ENCODE results near the gene AGRP.

The AGRP gene

DNA sequence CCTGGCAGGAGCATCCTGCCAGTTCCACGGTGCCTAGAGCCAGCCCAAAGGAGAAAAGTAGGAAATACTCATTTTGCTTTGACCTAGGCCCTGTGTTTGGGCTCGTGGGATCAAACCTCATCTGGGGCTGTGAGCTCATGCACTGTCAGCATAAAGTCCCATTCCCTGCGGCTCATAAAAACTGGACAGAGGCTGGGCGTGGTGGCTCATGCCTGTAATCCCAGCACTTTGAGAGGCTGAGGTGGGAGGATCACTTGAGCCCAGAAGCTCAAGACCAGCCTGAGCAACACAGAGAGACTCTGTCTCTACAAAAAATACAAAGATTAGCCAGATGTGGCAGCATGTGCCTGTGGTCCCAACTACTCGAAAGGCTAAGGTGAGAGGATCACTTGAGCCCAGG lies 20.3 kb downstream of the AGRP start:
- DNase-seq = no peak

DNA sequence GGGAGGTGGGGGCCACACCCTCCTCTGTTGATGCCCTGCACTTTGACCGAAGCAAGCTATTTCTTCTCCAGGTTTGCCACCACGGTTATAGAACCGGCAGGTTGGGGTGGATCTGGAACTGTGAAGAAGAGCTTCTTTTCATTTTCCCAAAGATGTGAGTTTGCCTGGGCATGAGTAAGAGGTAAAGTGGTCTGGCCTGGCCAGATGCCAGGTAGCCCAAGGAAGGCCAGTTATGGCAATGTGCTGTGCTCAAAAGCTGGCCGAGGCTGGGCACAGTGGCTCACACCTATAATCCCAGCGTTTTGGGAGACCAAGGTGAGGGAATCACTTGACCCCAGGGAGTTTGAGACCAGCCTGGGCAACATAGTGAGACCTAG lies 21.1 kb downstream of the AGRP start:
- DNase-seq = no peak

DNA sequence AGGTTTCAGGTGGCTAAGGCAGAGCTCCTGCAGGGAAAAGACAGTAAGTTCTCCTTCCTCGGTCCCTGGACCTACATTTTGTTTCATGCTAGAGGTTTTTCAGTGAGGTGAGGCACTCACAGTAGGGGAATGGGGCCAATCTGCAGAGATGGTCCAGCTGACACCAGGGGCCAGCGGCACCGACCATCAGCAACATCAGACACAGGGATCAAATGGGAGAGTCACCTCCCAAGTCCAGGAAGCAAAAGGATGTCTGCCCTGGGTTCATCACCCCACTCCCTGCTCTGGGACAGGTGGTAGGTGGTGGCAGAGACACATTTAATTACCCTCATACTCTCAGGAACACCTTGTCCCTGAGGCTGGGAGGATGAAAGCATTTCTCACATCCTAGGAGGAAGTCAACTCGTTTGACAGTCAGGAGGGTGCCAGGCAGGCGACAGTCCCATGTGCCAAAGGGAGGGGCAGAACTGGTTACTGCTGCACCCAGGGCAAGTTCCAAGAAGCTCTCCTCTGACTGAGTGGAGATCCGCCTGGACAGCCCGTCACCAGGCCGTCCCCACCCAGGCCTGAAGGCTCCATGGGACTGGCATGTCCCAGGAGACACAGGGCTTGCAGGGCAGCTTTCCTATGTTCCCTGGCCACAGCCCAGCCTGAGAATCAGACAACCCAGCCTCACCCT lies 21.6 kb downstream of the AGRP start:
- DNase-seq = no peak

DNA sequence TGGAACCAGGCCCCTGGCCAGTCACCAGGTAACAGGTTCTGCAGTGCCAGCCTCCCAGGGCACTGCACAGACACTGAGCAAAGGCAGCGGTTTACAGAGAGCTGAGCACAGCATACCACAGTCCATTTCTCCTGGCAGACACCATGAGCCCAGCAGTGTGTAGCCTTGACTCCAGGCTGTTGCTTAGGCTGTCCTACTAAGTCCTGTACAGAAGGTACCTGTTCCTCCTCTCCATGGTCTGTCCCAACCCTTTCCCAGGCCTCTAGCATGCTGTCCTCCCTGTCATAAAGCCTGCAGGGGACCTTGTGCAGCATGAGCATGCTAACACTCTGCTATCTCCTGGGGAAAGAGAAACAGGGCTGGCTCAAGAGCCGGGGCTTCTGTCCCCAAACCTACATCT lies 22.4 kb downstream of the AGRP start:
- no peak for DNase-seq

DNA sequence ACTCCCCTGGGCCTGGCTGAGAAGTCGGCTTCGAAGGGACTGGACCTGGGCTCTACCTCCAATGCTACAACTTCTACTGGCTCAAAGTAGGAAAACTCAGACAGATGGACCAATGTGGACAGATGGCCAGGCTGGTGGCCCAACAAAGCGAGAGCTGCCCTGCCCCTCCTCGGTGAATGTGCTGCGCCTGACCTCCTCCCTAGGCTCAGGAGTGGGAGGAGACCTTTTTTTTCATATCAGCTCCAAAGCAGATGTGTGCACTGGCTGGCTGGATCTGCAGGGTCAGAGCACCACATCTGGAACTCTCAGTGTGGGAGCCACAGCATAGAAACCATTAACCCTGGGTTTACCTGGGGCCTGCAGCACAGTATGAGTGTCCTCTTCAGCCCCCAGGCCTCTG lies 23.2 kb downstream of the AGRP start:
- no peak for DNase-seq

DNA sequence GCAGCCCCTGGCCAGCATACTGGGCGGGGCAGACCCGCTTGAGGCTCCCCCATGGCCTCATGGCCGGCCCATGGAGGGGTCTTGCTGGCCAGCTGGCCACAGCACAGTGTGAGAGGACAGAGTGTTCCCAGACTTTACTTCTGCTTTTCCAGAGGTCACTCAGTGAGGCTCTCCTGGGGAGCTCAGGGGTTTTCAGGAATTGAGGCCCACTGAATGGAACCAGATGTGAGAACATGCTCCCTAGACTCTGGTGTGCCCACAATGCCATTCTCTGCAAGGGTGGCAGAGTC lies 23.5 kb downstream of the AGRP start:
- DNase-seq = no peak

DNA sequence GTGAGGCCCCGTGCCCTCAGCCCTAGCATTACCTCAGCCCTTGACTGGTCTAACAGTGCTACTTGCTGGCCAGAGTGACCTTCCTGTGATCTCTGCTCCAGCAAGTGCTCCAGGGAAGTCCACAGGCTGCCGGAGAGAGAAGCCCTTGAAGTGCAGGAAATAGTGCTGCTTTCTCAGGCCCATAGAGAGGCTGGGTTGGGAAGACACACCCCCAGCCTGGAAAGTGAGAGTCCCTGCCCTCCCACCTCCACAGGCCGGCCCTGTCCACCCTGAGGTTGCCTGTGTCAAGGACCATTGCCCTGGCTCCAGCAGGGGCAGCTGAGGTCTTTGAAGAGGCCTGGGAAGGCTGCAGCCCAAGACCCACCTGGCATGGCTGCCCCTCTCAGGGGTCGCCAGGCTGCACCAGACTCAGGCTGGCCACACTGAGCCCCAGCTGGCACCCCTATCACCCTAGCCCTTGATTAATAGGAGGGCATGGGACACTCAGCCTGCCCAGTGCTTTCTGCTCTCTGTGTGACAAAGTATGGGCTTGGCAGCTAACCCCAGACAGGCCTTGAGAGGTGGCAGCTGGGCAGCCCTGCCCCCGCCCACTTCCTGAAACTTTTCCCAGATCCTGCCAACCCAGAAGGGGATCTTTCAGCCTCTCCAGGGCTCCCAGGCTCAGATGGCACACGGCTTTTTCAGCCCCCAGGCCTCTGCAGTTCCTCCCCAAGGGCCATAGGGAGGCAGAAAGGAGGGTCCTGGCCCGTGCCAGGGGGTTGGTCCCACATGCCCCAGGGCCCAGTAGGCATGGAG lies 24.1 kb downstream of the AGRP start:
- DNase-seq = no peak

DNA sequence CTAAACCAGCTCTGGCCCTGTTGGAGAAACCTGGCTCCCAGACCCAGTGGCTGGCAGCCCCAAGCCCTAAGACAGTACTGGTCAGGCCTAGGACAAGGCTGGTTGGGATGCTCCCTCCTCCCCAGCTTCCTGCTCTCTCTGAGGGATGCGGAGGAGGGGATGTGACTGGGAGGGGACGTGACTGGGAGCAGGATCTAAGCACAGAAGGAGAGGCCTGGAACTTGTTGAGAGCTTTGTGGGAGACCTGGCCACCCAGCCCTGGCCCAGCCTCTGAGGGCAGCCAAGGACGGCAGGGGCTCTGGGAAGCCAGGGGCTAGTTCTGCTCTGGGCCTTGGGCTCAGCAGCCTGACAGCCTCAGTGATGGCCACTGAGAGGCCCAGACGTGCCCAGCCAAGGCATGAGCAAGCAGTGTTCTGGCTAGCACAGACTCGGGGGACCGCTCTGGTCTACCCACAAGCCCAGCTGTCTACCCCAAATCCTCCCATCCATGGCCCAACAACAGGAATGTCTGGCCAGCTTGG lies 25.2 kb downstream of the AGRP start:
- no peak for DNase-seq

DNA sequence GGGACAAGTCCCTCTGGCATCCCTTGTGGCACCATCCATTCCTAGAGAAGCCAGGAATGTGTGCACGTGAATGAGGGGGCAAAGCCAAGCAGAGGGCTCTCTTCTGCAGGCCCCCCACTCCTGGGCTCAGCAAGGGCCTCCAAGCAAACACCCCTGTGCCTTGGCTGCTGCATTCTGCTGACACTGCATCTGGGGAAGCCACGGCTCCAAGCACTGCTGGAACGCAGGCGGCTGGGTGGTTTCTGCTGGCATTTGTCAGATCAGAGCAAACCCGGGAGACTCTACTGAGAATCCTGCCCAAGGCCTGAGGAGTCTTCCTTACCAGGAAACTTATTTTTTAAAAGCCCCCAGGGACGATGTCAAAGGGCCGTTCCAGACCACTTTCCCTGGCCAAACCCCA lies 25.7 kb downstream of the AGRP start:
- DNase-seq = no peak

DNA sequence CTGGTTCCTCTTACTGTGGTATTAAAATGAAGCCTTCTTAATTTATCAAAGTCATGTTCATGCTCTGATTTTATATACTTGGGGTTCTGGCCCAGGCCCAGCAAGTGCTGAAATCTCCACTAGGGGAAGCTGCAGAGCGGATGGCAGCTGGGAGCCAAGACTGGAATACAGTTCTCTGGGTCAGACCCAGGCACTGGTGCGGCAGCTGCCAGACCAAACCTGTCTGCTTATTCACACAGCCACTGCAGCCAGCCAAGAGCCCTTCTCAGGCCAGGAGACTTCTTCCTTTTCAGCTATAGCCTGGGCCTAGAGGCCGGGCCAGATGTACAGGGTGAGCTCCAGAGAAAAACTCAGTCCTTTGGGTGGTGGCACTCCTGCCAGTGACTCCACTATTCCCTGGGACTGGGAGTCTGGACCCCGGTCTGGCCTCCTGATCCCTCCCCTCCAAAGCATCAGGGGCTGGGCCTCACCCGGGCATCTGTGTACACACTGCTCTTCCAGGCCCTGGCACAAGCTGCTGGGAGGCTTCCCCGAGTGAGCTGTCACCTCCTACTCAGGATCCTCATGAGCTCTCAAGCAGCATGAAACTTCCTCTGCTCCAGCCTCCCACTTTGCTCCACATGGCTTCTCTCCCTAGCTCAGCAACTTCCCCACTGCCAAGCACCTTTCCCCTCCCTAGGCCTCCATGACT lies 26.8 kb downstream of the AGRP start:
- peak; percentile 18 to 30 for DNase-seq

DNA sequence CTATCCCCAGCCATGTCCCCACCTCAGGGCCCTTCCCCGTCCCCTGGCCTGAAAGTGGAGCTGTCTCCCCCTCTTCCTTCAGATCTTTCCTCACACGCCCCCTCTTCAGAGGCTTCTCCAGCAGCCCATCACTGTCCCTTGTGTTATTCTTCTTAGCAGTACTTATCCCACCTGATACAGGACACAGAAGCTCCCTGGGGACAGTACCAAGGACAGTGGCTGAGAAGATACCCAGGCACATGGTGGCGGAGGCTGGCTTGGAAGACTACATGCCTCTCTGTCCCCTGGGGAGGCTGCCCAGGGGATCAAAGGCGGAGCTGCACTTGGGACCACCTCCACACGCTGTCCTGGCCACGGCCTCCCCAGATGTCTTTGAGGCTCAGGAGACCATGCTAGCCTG lies 28.5 kb downstream of the AGRP start:
- DNase-seq = no peak

DNA sequence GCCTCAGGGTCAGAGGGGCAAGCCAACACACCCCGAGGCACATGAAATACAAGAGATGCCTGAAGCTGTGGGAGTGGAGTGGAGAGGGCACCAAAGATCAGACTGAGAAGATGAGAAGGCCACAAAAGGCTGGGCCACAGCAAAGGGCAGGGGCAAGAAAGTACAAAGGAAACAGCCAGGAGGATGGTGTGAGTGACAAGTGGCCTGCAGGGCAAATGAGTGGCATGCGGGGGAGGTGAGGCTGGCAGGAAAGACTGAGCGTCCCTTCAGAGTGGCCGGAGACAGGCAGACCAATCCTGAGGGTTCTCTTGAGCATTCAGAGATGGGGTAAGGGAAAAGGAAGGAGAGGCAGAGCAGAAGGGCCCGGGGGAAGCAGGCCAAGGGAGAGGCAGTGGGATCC lies 29.2 kb downstream of the AGRP start:
- no peak for DNase-seq

DNA sequence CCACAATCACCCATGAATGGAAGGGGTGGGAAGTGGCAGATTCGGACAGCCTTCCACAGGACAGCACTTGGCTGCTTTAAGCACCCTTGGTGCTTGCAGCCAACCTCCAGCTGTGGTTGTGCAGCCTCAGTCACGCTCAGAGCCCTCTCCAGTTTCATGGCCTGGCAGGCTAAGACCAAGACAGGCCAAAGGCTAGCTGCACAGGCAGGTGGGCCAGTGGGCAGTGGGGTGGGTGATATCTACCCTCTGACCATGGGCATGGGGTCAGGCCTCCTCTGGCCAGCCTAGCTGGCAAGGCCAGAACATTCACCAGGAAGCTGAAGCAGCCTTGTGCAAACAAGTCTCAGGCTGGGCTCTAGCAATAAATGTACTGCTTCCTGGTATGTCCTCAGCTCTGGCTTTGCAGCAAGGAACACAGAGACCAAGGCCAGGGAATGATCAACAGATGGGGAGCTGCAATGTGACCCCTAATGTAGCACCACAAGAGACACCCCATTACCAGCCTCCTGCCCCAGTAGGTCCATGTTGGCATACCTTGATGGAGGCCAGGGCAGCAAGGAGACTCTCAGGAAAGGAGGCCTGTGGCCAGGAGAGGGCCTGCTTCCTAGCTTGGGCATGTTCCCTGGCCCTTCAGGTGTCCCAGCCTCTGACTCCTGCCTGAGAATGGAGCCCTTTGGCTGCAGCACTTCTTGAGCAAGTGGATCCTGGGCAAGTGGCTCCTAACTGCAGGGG lies 31.5 kb downstream of the AGRP start:
- DNase-seq = no peak

DNA sequence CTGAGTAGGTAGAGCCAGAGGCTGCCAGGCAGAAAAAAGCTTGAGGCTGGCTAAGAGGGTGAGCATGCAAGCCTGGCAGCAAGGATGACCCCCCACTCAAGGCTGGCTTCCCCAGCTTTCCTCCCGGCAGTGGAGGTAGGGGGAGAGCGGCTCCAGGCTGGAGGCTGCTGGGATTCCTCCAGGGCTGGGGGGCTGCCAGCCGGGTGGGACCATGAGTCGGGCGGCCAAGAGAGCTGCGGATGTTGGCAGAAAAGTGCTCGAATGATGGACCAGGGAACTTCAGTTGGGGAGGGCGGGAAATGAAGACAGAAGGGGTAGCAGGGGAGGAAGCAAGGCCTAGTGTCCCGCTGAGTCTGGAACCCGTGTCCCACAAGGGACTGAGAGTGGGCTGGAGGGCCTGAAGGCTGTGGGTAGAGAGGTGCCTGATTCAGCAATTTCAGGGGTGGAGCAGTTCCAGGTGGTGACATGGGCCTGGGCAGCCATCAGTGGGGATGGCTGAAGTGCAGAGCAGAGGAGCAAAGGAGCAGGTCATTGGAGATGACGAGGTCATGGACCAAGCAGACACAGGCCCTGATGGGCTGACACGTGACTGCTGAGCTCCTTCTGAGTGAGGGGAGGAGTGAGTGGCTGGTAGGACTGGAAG lies 32.2 kb downstream of the AGRP start:
- no peak for DNase-seq

DNA sequence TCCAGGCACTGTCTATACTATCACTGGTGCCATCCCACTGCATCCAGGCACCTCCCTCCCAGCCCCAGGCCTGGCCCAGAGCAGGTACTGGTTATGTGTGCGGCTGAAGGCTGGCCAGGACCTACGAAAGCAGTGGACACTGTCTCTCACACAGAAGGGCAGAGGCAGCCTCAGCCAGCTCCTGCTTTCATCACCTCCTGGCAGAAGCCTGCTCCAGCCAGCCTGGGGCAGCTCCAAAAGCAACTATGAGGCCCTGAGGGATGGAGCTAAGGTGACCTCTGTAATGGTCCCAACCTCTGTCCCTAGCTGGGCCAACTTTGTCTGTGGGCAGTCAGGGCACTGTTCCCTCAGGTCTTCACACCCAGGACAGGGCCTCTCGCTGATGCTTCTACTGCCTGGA lies 33.6 kb downstream of the AGRP start:
- DNase-seq = no peak

DNA sequence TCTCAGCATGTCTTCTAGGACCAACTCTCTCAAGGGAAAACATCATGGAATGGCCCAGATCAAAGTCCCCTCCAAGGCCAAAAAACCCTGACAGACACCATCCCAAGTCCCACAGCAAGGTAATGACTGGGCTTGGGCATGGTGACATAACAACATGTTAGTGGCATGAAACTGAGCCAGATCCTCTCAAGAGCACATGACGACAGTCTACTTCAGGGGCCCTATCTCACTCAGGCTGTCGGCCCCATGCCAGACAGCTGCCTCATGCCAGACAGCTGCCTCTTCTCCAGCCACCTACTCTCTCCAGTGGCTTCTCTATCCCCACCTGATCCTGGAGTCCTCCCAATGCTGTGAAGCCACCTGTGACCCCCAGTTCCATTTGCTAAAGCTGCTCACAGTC lies 34.0 kb downstream of the AGRP start:
- no peak for DNase-seq

DNA sequence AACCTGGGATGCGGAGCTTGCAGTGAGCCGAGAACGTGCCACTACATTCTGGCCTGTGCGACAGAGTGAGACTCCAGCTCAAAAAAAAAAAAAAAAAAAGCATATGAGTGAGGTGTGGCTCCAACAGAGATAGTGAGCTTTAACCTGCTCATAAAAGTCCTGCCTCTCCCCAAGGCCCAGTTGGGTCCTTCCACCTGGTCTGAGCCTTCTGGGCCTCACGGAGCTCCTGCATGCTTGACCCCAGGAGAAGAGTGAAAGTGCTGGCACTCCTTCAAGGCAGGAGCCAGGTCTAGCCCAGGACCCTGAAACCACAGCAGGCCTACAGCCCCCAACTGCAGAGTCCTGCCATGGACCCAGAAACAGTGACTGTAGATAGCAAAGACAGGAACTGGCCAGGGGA lies 34.8 kb downstream of the AGRP start:
- no peak for DNase-seq

DNA sequence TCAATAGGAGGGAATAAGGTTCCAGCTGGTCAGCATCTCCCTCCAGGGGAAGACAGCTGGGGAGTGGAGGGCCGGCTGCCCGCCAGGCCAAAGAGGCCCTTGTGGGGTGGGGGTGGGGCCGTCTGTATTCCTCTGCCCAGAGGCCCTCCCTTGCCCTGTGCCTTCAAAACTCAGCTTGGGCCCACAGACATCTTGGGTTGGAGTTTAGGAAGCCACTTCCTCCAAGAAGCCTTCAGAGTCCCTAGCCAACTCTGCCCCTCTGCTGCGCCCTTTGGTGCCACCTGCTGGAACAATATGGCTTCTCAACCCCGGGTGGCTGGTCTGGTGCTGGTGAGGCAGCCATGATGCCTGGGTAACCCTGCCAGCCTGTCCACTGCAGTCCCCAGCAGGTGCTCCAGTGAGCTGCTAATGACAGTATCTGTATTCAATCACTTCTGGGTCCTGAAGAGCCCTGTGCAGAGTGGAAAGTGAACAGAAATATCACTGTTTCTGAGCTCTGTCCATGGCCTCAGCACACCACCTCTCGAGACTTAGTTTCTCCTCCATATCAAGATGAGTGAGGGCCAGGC lies 35.8 kb downstream of the AGRP start:
- peak in 1 of 2 donors; percentile 24 for DNase-seq

DNA sequence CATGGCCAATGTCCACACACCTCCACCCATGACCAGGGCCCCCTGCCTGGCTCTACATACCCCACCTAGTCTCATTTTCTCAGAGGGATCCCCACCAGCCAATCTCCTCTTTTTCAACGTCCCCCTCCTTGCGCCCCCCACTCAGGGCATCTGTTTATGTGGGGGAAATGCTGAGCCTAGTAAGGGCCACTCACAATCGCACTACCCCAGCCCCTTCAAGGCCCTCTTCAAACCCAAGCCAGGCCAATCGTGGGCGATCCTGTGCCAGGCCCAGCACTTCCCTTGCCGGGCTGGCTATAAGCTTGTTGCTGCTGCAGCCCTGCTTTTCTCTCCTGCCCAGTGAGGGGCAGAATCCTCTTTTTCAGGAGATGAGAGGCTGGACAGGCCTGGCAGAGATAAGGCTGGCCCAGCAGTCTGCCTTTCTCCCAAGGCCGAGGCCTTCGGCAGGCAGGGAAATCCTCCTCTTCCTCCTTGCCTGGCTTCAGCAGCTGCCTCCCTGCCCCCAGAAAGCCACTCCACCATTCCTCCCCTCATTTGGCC lies 36.3 kb downstream of the AGRP start:
- DNase-seq = no peak

DNA sequence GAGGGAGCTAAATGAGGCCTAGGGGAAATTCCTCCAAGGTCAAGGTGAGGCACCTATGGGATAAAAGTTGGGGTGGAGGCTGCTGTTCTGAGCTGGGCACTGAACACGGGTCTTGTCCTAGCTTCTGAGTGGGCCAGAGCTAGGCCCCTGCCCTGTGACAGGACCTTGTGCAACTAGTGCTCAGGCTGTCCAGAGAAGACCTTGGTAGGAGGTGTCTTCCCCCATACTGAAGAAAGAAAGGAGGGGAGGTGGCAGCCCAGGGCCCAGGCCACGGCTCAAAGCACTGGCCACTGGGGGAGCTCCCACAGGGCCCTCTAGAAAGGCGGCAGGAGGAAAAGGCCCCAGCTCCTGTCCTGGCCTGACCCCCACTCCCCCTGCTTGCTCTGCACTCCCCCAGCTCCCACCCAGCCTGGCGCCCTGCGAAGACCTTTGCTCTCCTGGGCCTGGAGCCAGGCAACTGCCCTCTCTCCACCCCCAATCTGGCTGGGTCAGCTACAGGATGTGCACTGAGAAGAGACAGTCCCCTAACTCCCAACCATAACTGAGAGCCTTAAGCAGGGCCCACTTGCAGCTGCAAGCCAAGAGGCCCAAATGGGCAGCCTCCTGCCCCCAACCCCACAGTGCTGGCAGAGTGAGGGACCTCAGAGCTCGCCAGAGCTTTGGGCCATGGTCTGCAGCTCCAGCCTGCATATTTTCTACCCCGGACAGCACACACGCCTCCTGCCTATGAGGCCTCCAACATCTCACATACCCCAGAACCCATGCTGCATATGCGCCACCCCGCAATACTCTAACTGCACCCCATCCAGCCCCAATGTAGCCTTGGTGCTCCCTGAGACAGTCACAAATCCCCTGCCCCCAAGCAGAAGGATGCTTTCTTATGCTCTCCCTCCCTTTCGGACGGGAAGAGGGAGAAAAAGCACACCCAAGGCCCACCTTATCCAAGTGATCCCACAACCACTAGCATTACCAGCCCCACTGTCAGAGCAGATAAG lies 37.1 kb downstream of the AGRP start:
- no peak for DNase-seq

DNA sequence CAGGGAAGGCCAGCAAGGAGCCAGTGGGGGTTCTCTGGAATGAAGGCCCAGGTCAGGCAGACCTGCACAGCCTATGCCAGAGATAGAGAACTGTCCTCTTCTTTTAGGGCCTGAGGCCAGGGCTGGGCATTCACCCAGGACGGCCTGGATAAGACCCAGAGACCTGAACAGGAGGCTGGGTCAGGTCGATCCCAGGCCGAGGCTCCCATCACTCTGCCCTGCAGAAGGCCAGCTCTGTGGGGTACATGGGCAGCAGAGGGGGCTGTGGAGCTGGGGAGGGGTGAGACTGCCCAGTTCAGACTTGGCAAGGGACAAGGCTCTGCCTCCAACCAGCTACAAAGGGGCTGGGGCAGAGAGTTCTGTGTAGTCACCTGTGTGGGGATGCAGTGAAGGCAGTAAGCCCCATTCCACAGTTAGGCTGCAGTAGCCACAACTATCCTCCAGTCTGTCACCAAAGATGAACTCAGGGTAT lies 37.9 kb downstream of the AGRP start:
- no peak for DNase-seq
